ENCODE data around the gene FRMD5. TPM values are rescaled to one million over a fixed set of nuclear protein-coding genes. Genes with fewer than 3 reads are reported as not detected.

FRMD5 gene
- total RNA-seq, 1 donor from 2014 or later, result 0.54 TPM

DNA sequence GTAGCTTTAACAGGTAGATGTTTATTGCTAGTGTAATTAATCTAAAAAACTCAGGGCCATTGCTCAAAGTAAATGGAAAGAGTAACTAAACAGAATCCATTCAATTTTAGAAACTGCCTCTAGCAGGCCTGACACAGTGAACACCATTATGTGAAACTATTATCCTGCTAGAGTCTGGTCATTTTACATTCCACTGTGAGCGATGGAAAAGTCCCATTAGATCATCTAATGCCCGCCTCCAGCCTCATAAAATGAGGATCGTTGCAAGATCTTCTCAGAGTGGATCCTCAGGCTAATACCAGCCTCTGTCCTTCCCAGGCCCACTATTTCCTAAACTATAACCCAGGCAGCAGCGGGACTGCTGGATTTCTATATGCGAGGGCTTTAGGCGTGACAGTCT lies 260.6 kb downstream of the FRMD5 start:
- H3K27ac Mint-ChIP-seq (ENCODE audit: unreplicated experiment), result no peak overlapping the region
- no peaks in the 10 kb centered on the region for H3K27me3 Mint-ChIP-seq (ENCODE audit: unreplicated experiment)
- H3K36me3 Mint-ChIP-seq (ENCODE audit: low read depth, unreplicated experiment), result no peaks in the 10 kb centered on the region
- no peak overlapping the region for H3K4me3 Mint-ChIP-seq (ENCODE audit: unreplicated experiment)
- peaks cover 3% of the 10 kb centered on the region for H3K4me1 Mint-ChIP-seq (ENCODE audit: unreplicated experiment)
- DNase-seq (ENCODE audit: low spot score), result no peak
- H3K9me3 Mint-ChIP-seq (ENCODE audit: unreplicated experiment), result no peaks in the 10 kb centered on the region
- TF ChIP-seq, protein P1, sequence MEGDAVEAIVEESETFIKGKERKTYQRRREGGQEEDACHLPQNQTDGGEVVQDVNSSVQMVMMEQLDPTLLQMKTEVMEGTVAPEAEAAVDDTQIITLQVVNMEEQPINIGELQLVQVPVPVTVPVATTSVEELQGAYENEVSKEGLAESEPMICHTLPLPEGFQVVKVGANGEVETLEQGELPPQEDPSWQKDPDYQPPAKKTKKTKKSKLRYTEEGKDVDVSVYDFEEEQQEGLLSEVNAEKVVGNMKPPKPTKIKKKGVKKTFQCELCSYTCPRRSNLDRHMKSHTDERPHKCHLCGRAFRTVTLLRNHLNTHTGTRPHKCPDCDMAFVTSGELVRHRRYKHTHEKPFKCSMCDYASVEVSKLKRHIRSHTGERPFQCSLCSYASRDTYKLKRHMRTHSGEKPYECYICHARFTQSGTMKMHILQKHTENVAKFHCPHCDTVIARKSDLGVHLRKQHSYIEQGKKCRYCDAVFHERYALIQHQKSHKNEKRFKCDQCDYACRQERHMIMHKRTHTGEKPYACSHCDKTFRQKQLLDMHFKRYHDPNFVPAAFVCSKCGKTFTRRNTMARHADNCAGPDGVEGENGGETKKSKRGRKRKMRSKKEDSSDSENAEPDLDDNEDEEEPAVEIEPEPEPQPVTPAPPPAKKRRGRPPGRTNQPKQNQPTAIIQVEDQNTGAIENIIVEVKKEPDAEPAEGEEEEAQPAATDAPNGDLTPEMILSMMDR (IDR thresholded peaks at IDR 0.05; ENCODE audit: unreplicated experiment), result no peak

GRCh38 chr15:43932907-43933306 lies 262.2 kb downstream of the FRMD5 start:
- DNase-seq (ENCODE audit: low spot score), result no peak
- TF ChIP-seq, protein P1 (IDR thresholded peaks at IDR 0.05; ENCODE audit: unreplicated experiment), result no peak
- H3K27me3 Mint-ChIP-seq (ENCODE audit: unreplicated experiment), result no peaks in the 10 kb centered on the region
- H3K9me3 Mint-ChIP-seq (ENCODE audit: unreplicated experiment), result no peaks in the 10 kb centered on the region
- H3K4me3 Mint-ChIP-seq (ENCODE audit: unreplicated experiment), result no peak overlapping the region
- peaks cover 3% of the 10 kb centered on the region for H3K4me1 Mint-ChIP-seq (ENCODE audit: unreplicated experiment)
- H3K36me3 Mint-ChIP-seq (ENCODE audit: low read depth, unreplicated experiment), result no peaks in the 10 kb centered on the region
- no peak overlapping the region for H3K27ac Mint-ChIP-seq (ENCODE audit: unreplicated experiment)

DNA sequence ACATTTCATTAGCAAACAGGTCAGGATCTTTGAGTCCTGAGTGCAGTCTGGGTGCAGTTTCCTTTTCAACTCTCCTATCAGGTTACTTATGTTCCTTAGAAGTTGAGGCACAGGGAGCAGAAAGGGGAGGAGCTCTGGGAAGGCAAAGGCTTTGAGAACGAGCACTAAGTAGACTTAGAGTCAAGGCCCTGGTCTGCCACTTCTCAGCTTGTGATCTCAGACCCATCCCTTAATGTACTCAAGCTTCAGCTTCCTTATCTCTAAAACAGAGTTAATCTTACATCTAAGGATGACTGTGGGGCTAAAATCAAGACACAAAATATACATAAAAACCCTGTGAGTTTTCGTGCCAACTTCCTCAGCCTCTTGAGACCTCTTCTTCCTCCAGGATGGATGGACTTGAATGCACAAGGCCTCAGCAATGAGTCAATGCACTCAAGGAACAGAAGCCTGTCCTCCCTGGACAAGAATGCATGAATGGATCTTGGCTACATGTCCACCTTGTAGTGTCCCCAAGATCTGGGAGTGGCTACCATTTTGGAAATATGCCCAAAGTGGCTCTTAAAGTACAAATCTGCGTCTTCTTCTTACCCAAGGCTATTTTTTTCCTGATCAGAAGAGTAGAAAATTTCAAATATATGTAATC lies 263.2 kb downstream of the FRMD5 start:
- no peak overlapping the region for H3K27ac Mint-ChIP-seq (ENCODE audit: unreplicated experiment)
- no peak for DNase-seq (ENCODE audit: low spot score)
- H3K9me3 Mint-ChIP-seq (ENCODE audit: unreplicated experiment), result no peaks in the 10 kb centered on the region
- no peaks in the 10 kb centered on the region for H3K27me3 Mint-ChIP-seq (ENCODE audit: unreplicated experiment)
- H3K4me1 Mint-ChIP-seq (ENCODE audit: unreplicated experiment), result peaks cover 3% of the 10 kb centered on the region
- no peak overlapping the region for H3K4me3 Mint-ChIP-seq (ENCODE audit: unreplicated experiment)
- TF ChIP-seq, protein P1 (IDR thresholded peaks at IDR 0.05; ENCODE audit: unreplicated experiment), result no peak
- H3K36me3 Mint-ChIP-seq (ENCODE audit: low read depth, unreplicated experiment), result no peaks in the 10 kb centered on the region

- Mint-ChIP-seq H3K36me3 (ENCODE audit: low read depth, unreplicated experiment) (no peaks in the 10 kb centered on the region), H3K4me3 (ENCODE audit: unreplicated experiment) (no peak overlapping the region), H3K27ac (ENCODE audit: unreplicated experiment) (no peak overlapping the region), H3K27me3 (ENCODE audit: unreplicated experiment) (no peaks in the 10 kb centered on the region), H3K9me3 (ENCODE audit: unreplicated experiment) (no peaks in the 10 kb centered on the region), H3K4me1 (ENCODE audit: unreplicated experiment) (peaks cover 3% of the 10 kb centered on the region)
- DNase-seq (ENCODE audit: low spot score), result no peak
- TF ChIP-seq, protein P1 (IDR thresholded peaks at IDR 0.05; ENCODE audit: unreplicated experiment), result no peak
Observed at GRCh38 chr15:43931119-43931518, 264.0 kb downstream of the FRMD5 start.

DNA sequence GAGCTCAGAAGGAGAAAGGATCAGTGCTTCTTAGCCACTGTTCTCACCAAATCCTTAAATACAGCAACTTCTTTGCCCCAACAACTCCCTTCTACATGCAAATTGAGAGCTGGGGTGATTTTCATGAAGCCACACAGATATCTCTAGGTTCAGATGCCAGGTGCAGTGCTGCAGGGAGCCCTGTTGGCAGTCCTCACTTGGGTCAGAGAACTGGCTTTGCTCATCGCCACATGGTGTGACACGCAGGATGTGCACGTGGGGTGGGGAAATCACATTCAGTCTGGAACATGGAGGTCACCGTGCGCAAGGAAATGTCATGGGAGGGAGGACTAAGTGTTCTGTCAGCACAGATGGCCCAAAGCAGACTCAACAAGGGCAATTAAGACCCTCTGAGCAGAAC lies 264.5 kb downstream of the FRMD5 start:
- H3K36me3 Mint-ChIP-seq (ENCODE audit: low read depth, unreplicated experiment), result no peaks in the 10 kb centered on the region
- H3K4me1 Mint-ChIP-seq (ENCODE audit: unreplicated experiment), result peaks cover 3% of the 10 kb centered on the region
- no peaks in the 10 kb centered on the region for H3K27me3 Mint-ChIP-seq (ENCODE audit: unreplicated experiment)
- no peak for DNase-seq (ENCODE audit: low spot score)
- TF ChIP-seq, protein P1 (IDR thresholded peaks at IDR 0.05; ENCODE audit: unreplicated experiment), result no peak
- no peaks in the 10 kb centered on the region for H3K9me3 Mint-ChIP-seq (ENCODE audit: unreplicated experiment)
- no peak overlapping the region for H3K27ac Mint-ChIP-seq (ENCODE audit: unreplicated experiment)
- H3K4me3 Mint-ChIP-seq (ENCODE audit: unreplicated experiment), result no peak overlapping the region
